NB4 (cell line): ENCODE results near the gene ARMH4.

Experiments
- MYC ChIP-seq: IDR thresholded peaks from 2 replicates; pipeline ENCODE4 v1.6.1; 2011; ENCODE audit warnings: low read depth, low read length
- POLR2A ChIP-seq: IDR thresholded peaks from 2 replicates; pipeline ENCODE4 v1.6.1; 2011; ENCODE audit warnings: mild to moderate bottlenecking; ENCODE audit not compliant: insufficient read length; ENCODE audit errors: extremely low read depth
- TF ChIP-seq, protein P1 (sequence below): IDR thresholded peaks from one replicate; pipeline ENCODE4 v1.5.1; 2012; ENCODE audit warnings: low read depth, low read length
- TF ChIP-seq, protein P2 (sequence below): IDR thresholded peaks from 2 replicates; pipeline ENCODE4 v1.6.1; 2011; ENCODE audit warnings: low read depth, low read length

DNA sequence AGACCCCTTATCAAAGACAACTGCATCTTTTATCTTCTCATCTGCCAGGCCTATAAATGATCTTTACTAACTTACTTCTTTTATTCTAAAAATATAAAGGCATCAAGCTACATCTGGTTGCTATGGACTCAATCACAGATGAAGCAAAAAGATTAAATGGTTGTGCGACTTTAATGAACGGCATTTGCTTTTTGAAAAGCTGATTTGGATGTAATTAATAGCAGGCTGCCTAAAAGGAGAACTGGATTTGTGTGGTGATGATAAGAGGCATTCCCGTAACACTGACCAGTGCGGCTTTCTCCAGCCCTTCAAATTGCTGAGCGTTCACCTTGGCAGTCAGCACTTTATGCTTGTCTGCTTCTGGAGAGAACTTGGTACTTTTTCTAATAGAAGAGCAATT is 103.8 kb downstream of the ARMH4 start:
- TF ChIP-seq, protein P1, sequence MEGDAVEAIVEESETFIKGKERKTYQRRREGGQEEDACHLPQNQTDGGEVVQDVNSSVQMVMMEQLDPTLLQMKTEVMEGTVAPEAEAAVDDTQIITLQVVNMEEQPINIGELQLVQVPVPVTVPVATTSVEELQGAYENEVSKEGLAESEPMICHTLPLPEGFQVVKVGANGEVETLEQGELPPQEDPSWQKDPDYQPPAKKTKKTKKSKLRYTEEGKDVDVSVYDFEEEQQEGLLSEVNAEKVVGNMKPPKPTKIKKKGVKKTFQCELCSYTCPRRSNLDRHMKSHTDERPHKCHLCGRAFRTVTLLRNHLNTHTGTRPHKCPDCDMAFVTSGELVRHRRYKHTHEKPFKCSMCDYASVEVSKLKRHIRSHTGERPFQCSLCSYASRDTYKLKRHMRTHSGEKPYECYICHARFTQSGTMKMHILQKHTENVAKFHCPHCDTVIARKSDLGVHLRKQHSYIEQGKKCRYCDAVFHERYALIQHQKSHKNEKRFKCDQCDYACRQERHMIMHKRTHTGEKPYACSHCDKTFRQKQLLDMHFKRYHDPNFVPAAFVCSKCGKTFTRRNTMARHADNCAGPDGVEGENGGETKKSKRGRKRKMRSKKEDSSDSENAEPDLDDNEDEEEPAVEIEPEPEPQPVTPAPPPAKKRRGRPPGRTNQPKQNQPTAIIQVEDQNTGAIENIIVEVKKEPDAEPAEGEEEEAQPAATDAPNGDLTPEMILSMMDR: no peak
- TF ChIP-seq, protein P2, sequence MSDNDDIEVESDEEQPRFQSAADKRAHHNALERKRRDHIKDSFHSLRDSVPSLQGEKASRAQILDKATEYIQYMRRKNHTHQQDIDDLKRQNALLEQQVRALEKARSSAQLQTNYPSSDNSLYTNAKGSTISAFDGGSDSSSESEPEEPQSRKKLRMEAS: no peak
- TF ChIP-seq POLR2A: no peak
- no peak for TF ChIP-seq MYC
